GM18868 (cell line): Measurements from ENCODE around the gene LRG1.
"Not testable (repeated sequence)": the region's sequence is repeated elsewhere in the genome, so short reads cannot be mapped to it uniquely, and the experiment has no call there.

Experiments
- ATAC-seq: cut with Tn5 transposase; IDR thresholded peaks from one replicate; pipeline ENCODE4 v1.9.1; 2021; ENCODE audit warnings: mild to moderate bottlenecking, moderate library complexity; ENCODE audit not compliant: unreplicated experiment

Gene LRG1

GRCh38 chr19:4576016-4576933 lies 36.4 kb upstream of the LRG1 start:
- no peak for ATAC-seq

GRCh38 chr19:4575267-4576015 lies 35.6 kb upstream of the LRG1 start:
- no peak for ATAC-seq

- no peak for ATAC-seq
These were observed 33.8 kb upstream of the LRG1 start for GRCh38 chr19:4573682-4574081.

- ATAC-seq: no peak
These were observed 31.6 kb upstream of the LRG1 start for GRCh38 chr19:4571305-4571917.

GRCh38 chr19:4570916-4571304 lies 31.1 kb upstream of the LRG1 start:
- ATAC-seq: no peak

GRCh38 chr19:4570402-4570801 lies 30.6 kb upstream of the LRG1 start:
- ATAC-seq: no peak

GRCh38 chr19:4568886-4569285 lies 29.1 kb upstream of the LRG1 start:
- no peak for ATAC-seq

- no peak for ATAC-seq
These were observed 27.8 kb upstream of the LRG1 start for GRCh38 chr19:4567584-4568071.

GRCh38 chr19:4566402-4567051 lies 26.7 kb upstream of the LRG1 start:
- no peak for ATAC-seq

GRCh38 chr19:4563562-4563961 lies 23.7 kb upstream of the LRG1 start:
- not testable (repeated sequence) for ATAC-seq

GRCh38 chr19:4562085-4562484 lies 22.2 kb upstream of the LRG1 start:
- ATAC-seq: not testable (repeated sequence)

GRCh38 chr19:4559569-4559968 lies 19.7 kb upstream of the LRG1 start, which contains the start of gene SEMA6B:
SEMA6B (minus strand) TSS chr19:4559684; CDS start chr19:4558457, 1,227 bp downstream.
- no peak for ATAC-seq

- no peak for ATAC-seq
These were observed 18.4 kb upstream of the LRG1 start for GRCh38 chr19:4557971-4558941.

GRCh38 chr19:4557144-4557970 lies 17.5 kb upstream of the LRG1 start:
- no peak for ATAC-seq

- no peak for ATAC-seq
These were observed 16.8 kb upstream of the LRG1 start for GRCh38 chr19:4556597-4557127.

GRCh38 chr19:4555657-4556561 lies 16.1 kb upstream of the LRG1 start:
- ATAC-seq: no peak

GRCh38 chr19:4554717-4555116 lies 14.9 kb upstream of the LRG1 start:
- no peak for ATAC-seq
